Measurements from ENCODE around the gene UVRAG. TPM values are rescaled to one million over a fixed set of nuclear protein-coding genes. Genes with fewer than 3 reads are reported as not detected.

The UVRAG gene
- polyA plus RNA-seq, 1 donor (not counting 4 experiments of a cell fraction or from before 2014, with no cell fraction given), result 11.9 TPM

DNA sequence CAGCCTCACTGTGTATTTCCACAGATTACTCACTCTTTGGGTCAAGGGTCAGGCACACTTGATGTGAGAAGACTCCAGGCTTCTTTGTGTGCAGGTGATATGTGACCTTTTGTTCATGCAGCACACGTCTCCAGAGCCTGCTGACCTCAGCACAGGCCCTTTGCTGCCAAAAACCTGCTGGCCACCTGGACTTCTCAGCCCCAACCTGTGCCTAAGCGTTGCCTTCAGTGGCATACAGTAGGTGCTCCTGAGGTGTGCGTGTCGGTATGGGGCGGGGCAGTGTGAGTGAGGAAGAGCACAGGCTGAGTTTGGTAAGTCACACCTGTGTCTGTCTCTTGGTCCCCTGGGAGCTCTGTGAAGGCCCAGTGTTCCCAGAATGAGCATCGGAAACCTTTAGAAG, 333.2 kb downstream of the UVRAG start:
- Histone ChIP-seq H3K79me2 (ENCODE audit: control insufficient read depth, insufficient read depth, low read length) (no peaks in the 10 kb centered on the region), H2AFZ (ENCODE audit: control insufficient read depth, low read length) (no peak overlapping the region), H3K4me1 (ENCODE audit: control insufficient read depth, extremely low read depth, insufficient read depth, low read length) (peaks cover 15% of the 10 kb centered on the region), H3K9me3 (ENCODE audit: control insufficient read depth, low read depth, low read length) (no peaks in the 10 kb centered on the region), H3K9me1 (ENCODE audit: control insufficient read depth, extremely low read depth, insufficient read depth, low read length) (no peaks in the 10 kb centered on the region), H3K36me3 (ENCODE audit: control insufficient read depth in 2 of 2, extremely low read depth in 1 of 2, insufficient read depth in 2 of 2, low read length in 2 of 2) (no peaks in the 10 kb centered on the region), H3K27me3 (ENCODE audit: control insufficient read depth, extremely low read depth, insufficient read depth, low read length) (no peaks in the 10 kb centered on the region), H3K27ac (ENCODE audit: control insufficient read depth, insufficient read depth, low read length) (no peak overlapping the region), H3K4me3 (ENCODE audit: control insufficient read depth in 2 of 3, extremely low read depth in 1 of 3, insufficient read depth in 2 of 3, low read depth in 1 of 3, low read length in 3 of 3) (no peak overlapping the region), H3K9ac (ENCODE audit: control insufficient read depth, extremely low read depth, insufficient read depth, low read length) (no peak overlapping the region), H4K20me1 (ENCODE audit: control insufficient read depth, extremely low read depth, insufficient read depth, low read length) (no peaks in the 10 kb centered on the region), H3K4me2 (ENCODE audit: control insufficient read depth, extremely low read depth, insufficient read depth, low read depth, low read length) (no peak overlapping the region)
- dilution Hi-C loops (cut with MboI; ENCODE audit: extremely low pct_ligation_motif_present, low sequenced_read_pairs), result no loop called here
- DNase-seq (ENCODE audit: low read depth, low spot score), result no peak
- FAIRE-seq, result no peak
- no peak for TF ChIP-seq EZH2 (IDR thresholded peaks at IDR 0.05; ENCODE audit: low read length)
- TF ChIP-seq, protein P1, sequence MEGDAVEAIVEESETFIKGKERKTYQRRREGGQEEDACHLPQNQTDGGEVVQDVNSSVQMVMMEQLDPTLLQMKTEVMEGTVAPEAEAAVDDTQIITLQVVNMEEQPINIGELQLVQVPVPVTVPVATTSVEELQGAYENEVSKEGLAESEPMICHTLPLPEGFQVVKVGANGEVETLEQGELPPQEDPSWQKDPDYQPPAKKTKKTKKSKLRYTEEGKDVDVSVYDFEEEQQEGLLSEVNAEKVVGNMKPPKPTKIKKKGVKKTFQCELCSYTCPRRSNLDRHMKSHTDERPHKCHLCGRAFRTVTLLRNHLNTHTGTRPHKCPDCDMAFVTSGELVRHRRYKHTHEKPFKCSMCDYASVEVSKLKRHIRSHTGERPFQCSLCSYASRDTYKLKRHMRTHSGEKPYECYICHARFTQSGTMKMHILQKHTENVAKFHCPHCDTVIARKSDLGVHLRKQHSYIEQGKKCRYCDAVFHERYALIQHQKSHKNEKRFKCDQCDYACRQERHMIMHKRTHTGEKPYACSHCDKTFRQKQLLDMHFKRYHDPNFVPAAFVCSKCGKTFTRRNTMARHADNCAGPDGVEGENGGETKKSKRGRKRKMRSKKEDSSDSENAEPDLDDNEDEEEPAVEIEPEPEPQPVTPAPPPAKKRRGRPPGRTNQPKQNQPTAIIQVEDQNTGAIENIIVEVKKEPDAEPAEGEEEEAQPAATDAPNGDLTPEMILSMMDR (optimal IDR thresholded peaks at IDR 0.05 in 1 of 3, IDR thresholded peaks at IDR 0.05 in 1 of 3, conservative IDR thresholded peaks at IDR 0.05 in 1 of 3; ENCODE audit: extremely low read depth in 1 of 3, insufficient read depth in 2 of 3, low read length in 3 of 3), result no peak

DNA sequence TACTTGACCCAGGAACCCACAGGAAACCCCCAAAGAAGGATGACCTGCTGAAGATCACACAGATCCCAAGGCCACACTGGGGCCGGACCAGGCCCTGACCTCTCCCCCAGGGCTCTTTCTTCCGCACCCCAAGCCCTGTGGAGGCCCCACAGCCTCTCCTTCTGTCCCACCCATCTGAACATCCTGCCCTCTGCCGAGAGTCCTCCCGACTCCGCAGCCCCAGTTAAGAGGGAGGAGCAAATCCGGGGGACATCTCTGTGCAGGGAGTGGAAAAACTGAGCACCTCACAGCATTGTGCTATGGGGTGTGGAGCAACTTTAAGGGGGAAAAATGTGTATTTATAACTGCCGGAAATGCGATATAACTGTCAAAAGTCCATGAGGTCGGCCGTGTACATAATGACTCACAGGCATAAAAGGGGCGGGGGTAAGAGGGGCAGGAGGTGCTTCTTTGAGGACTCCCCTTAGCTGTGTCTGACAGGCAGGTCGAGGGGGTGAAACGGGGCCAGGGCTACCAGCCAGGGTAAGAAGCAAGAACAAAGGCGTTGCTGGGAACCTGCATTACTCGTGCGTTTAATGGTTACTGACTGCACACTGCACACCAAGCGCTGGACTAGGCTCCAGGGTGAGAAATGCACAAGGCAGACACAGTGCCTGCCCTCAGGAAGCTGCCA, 334.1 kb downstream of the UVRAG start:
- Histone ChIP-seq H3K27ac (ENCODE audit: control insufficient read depth, insufficient read depth, low read length) (no peak overlapping the region), H3K36me3 (ENCODE audit: control insufficient read depth in 2 of 2, extremely low read depth in 1 of 2, insufficient read depth in 2 of 2, low read length in 2 of 2) (no peaks in the 10 kb centered on the region), H3K79me2 (ENCODE audit: control insufficient read depth, insufficient read depth, low read length) (no peaks in the 10 kb centered on the region), H3K4me1 (ENCODE audit: control insufficient read depth, extremely low read depth, insufficient read depth, low read length) (peaks cover 17% of the 10 kb centered on the region), H3K9ac (ENCODE audit: control insufficient read depth, extremely low read depth, insufficient read depth, low read length) (no peak overlapping the region), H3K27me3 (ENCODE audit: control insufficient read depth, extremely low read depth, insufficient read depth, low read length) (no peaks in the 10 kb centered on the region), H3K4me3 (ENCODE audit: control insufficient read depth in 2 of 3, extremely low read depth in 1 of 3, insufficient read depth in 2 of 3, low read depth in 1 of 3, low read length in 3 of 3) (no peak overlapping the region), H4K20me1 (ENCODE audit: control insufficient read depth, extremely low read depth, insufficient read depth, low read length) (no peaks in the 10 kb centered on the region), H3K4me2 (ENCODE audit: control insufficient read depth, extremely low read depth, insufficient read depth, low read depth, low read length) (no peak overlapping the region), H2AFZ (ENCODE audit: control insufficient read depth, low read length) (no peak overlapping the region), H3K9me3 (ENCODE audit: control insufficient read depth, low read depth, low read length) (no peaks in the 10 kb centered on the region), H3K9me1 (ENCODE audit: control insufficient read depth, extremely low read depth, insufficient read depth, low read length) (no peaks in the 10 kb centered on the region)
- FAIRE-seq (no peak), DNase-seq (ENCODE audit: low read depth, low spot score) (no peak)
- dilution Hi-C loops (cut with MboI; ENCODE audit: extremely low pct_ligation_motif_present, low sequenced_read_pairs), result no loop called here
- TF ChIP-seq EZH2 (IDR thresholded peaks at IDR 0.05; ENCODE audit: low read length), result no peak
- TF ChIP-seq, protein P1 (optimal IDR thresholded peaks at IDR 0.05 in 1 of 3, IDR thresholded peaks at IDR 0.05 in 1 of 3, conservative IDR thresholded peaks at IDR 0.05 in 1 of 3; ENCODE audit: extremely low read depth in 1 of 3, insufficient read depth in 2 of 3, low read length in 3 of 3), result no peak
